ENCODE results near the gene FAM234A. TPM values are rescaled to one million over a fixed set of nuclear protein-coding genes. Genes with fewer than 3 reads are reported as not detected.
"Not testable (repeated sequence)": the region's sequence is repeated elsewhere in the genome, so short reads cannot be mapped to it uniquely, and the experiment has no call there.

Gene FAM234A
- 49.5 and 54.3 TPM in 2 replicates for total RNA-seq

- peak; percentile 52 for DNase-seq (ENCODE audit: low read depth, low spot score)
Observed at GRCh38 chr16:234468-235305, at the start of gene FAM234A. Gene FAM234A (plus strand): TSS chr16:234821. CDS start chr16:254414, 19,593 bp downstream.

GRCh38 chr16:185213-185612 lies 49.4 kb upstream of the FAM234A start:
- DNase-seq (ENCODE audit: low read depth, low spot score): no peak

- no peak for DNase-seq (ENCODE audit: low read depth, low spot score)
Observed at GRCh38 chr16:185691-186090, 48.9 kb upstream of the FAM234A start.

GRCh38 chr16:187330-187729 lies 47.3 kb upstream of the FAM234A start:
- DNase-seq (ENCODE audit: low read depth, low spot score): no peak

GRCh38 chr16:188674-189073 lies 45.9 kb upstream of the FAM234A start:
- no peak for DNase-seq (ENCODE audit: low read depth, low spot score)

GRCh38 chr16:189604-190186 lies 44.9 kb upstream of the FAM234A start:
- DNase-seq (ENCODE audit: low read depth, low spot score): no peak

GRCh38 chr16:191831-192230 lies 42.8 kb upstream of the FAM234A start:
- DNase-seq (ENCODE audit: low read depth, low spot score): no peak

- DNase-seq (ENCODE audit: low read depth, low spot score): no peak
Observed at GRCh38 chr16:192686-193085, 41.9 kb upstream of the FAM234A start.

- no peak for DNase-seq (ENCODE audit: low read depth, low spot score)
Observed at GRCh38 chr16:193441-193840, 41.2 kb upstream of the FAM234A start.

- DNase-seq (ENCODE audit: low read depth, low spot score): no peak
Observed at GRCh38 chr16:194516-194915, 40.1 kb upstream of the FAM234A start.

- DNase-seq (ENCODE audit: low read depth, low spot score): no peak
Observed at GRCh38 chr16:200388-200787, 34.2 kb upstream of the FAM234A start.

GRCh38 chr16:203246-203645 lies 31.4 kb upstream of the FAM234A start:
- no peak for DNase-seq (ENCODE audit: low read depth, low spot score)

- DNase-seq (ENCODE audit: low read depth, low spot score): not testable (repeated sequence)
Observed at GRCh38 chr16:204046-204445, 30.6 kb upstream of the FAM234A start.

GRCh38 chr16:209359-209758 lies 25.3 kb upstream of the FAM234A start:
- DNase-seq (ENCODE audit: low read depth, low spot score): not testable (repeated sequence)

GRCh38 chr16:211631-212180 lies 22.9 kb upstream of the FAM234A start:
- not testable (repeated sequence) for DNase-seq (ENCODE audit: low read depth, low spot score)

- no peak for DNase-seq (ENCODE audit: low read depth, low spot score)
Observed at GRCh38 chr16:212999-213398, 21.6 kb upstream of the FAM234A start.

- DNase-seq (ENCODE audit: low read depth, low spot score): no peak
Observed at GRCh38 chr16:220021-220420, 14.6 kb upstream of the FAM234A start.

GRCh38 chr16:228151-228851 lies 6.3 kb upstream of the FAM234A start:
- no peak for DNase-seq (ENCODE audit: low read depth, low spot score)

GRCh38 chr16:228852-229730 lies 5.5 kb upstream of the FAM234A start, which contains the start of gene LUC7L:
Gene LUC7L (minus strand): TSS chr16:229449. CDS start chr16:229339, 110 bp downstream.
- DNase-seq (ENCODE audit: low read depth, low spot score): peak; percentile 44

- DNase-seq (ENCODE audit: low read depth, low spot score): no peak
Observed at GRCh38 chr16:229731-230281, 4.8 kb upstream of the FAM234A start.

GRCh38 chr16:230351-230750 lies 4.3 kb upstream of the FAM234A start:
- DNase-seq (ENCODE audit: low read depth, low spot score): not testable (repeated sequence)
